ENCODE data around the gene RTN4R. TPM values are rescaled to one million over a fixed set of nuclear protein-coding genes. Genes with fewer than 3 reads are reported as not detected.

The RTN4R gene
- total RNA-seq, 4 donors from 2014 or later: 5.0 to 12.9 TPM; not detected in 2

DNA sequence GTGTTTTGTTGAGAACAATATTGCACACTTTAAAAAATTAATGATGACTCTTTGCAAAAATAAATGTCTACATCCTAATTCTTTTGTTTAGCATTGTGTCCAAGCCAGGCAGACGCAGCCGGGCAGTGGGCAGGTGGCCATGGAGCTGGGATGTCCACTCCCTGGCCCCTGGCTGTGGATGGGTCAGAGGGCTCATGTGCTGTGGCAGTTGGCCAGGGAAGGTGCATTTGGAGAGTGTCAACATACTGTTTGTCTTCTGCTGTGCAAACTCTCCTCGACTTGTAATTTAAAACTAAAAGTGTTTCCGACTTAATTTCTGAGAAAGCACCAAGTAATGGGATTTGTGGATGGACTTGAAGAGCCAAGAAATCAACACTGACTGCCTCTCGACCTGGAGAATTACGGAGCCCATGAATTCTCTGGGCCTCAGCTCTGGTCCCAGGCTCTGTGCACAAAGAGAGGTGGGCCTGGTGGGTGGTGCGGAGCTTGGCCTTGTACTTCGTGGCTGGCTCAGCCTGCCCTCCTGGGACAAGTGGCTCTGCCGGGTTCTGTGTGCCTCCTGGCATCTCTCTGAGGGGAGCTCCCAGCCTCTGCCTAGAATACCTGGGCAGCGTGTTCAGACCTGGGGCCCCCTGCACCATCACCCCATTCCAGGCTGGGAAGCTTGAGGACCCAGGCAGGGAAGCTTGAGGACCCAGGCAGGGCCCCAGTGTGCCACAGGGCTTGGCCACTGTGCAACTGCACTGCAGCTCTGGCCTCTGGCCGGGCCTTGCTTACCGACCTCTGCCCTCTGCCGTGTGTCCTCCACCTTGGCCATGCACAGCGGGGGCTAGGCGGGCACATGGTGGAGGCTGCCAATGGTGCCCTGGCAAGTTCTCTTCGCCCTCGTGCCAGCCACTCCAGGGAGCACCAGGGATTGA, 46.4 kb downstream of the RTN4R start:
- H3K36me3 ChIP-seq: no peaks in the 10 kb centered on the region
- no peaks in the 10 kb centered on the region for H3K27me3 ChIP-seq
- intact Hi-C loops (cut with DNase I; ENCODE audit: low total_unique reads): no loop called here
- H3K4me3 ChIP-seq: no peak overlapping the region
- DNase-seq: no peak
- H3K4me1 ChIP-seq: peaks cover 0 to 3% of the 10 kb centered on the region in 2 donors
- TF ChIP-seq, protein P1, sequence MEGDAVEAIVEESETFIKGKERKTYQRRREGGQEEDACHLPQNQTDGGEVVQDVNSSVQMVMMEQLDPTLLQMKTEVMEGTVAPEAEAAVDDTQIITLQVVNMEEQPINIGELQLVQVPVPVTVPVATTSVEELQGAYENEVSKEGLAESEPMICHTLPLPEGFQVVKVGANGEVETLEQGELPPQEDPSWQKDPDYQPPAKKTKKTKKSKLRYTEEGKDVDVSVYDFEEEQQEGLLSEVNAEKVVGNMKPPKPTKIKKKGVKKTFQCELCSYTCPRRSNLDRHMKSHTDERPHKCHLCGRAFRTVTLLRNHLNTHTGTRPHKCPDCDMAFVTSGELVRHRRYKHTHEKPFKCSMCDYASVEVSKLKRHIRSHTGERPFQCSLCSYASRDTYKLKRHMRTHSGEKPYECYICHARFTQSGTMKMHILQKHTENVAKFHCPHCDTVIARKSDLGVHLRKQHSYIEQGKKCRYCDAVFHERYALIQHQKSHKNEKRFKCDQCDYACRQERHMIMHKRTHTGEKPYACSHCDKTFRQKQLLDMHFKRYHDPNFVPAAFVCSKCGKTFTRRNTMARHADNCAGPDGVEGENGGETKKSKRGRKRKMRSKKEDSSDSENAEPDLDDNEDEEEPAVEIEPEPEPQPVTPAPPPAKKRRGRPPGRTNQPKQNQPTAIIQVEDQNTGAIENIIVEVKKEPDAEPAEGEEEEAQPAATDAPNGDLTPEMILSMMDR (IDR thresholded peaks at IDR 0.05): no peak
- no peak for TF ChIP-seq POLR2A (IDR thresholded peaks at IDR 0.05)
- no peak overlapping the region for H3K27ac ChIP-seq
- H3K9me3 ChIP-seq: no peaks in the 10 kb centered on the region

DNA sequence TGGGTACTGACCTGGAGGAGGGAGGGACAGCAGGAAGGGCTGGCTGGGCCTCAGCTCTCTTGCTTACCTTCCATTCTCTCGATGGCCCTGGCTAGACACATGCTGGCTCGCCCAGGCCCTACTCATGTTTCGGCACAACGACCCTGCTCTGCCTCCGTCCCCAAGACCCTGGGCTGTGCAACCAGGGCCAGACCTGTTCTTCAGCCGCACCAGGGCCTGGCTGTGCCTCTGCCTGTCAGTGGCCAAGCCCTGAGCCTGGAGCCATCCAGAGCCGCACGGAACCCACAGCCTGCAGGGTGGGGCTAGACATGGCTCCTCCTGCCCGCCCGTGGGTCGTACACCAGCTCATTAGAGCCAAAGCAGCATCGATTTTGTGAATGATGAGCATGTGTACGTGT, 47.5 kb downstream of the RTN4R start:
- no peaks in the 10 kb centered on the region for H3K27me3 ChIP-seq
- no peaks in the 10 kb centered on the region for H3K36me3 ChIP-seq
- TF ChIP-seq, protein P1 (IDR thresholded peaks at IDR 0.05): no peak
- TF ChIP-seq POLR2A (IDR thresholded peaks at IDR 0.05): no peak

DNA sequence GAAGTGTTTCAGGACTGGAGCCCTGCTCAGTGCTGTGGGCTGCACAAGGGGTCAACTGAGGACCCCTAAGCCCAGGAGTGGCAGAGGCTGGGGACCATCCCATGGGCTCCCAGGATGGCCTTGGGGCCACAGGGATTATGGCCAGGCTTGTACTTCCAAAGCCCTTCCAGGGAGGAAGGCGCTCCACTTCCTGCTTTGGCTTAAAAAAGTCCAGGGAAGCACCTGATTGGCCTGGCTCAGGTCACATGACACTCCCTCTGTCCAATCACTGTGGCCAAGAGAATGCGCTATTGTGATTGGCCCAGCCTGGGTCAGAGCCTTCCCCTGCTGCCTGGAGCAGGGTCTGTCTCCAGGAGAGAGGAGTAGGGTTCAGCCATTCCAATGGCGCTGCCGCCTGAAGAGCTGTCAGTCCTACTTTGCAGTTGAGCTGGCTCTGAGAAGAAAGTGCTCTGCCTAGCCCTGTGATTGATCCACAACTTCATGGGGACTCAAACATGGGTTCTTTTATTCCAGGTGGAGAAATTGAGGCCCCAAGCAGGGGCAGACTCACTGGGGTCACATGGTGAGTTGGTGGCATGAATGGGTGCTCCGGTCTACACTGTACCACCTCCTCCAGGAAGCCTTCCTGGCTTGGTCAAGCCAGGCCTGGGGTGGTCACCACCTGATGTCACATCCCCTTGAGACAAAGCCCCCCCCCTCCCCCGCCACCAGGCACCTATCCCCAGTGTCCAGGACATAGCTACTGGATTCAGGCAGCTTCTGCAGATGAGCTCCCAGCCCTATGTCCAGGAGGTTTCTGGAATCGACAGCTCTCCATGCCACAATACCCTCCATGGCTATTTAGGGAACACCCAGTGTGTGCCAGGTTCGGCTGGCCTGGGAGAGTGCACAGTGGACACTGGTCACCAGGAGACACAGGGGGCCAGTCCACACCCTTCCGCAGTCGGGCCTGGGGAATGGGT, 48.2 kb downstream of the RTN4R start:
- H3K9me3 ChIP-seq: no peaks in the 10 kb centered on the region
- H3K27ac ChIP-seq: no peak overlapping the region
- no peaks in the 10 kb centered on the region for H3K4me1 ChIP-seq
- intact Hi-C loops (cut with DNase I; ENCODE audit: low total_unique reads): no loop called here
- no peak overlapping the region for H3K4me3 ChIP-seq
- TF ChIP-seq, protein P1 (IDR thresholded peaks at IDR 0.05): no peak
- no peak for TF ChIP-seq POLR2A (IDR thresholded peaks at IDR 0.05)
- H3K36me3 ChIP-seq: no peaks in the 10 kb centered on the region
- no peaks in the 10 kb centered on the region for H3K27me3 ChIP-seq
- DNase-seq: no peak

More for the DNA sequence above, 47.5 kb downstream of the RTN4R start:
- no peak overlapping the region for H3K4me3 ChIP-seq
- intact Hi-C loops (cut with DNase I; ENCODE audit: low total_unique reads): no loop called here
- H3K27ac ChIP-seq: no peak overlapping the region
- no peak for DNase-seq
- no peaks in the 10 kb centered on the region for H3K9me3 ChIP-seq
- no peaks in the 10 kb centered on the region for H3K4me1 ChIP-seq

DNA sequence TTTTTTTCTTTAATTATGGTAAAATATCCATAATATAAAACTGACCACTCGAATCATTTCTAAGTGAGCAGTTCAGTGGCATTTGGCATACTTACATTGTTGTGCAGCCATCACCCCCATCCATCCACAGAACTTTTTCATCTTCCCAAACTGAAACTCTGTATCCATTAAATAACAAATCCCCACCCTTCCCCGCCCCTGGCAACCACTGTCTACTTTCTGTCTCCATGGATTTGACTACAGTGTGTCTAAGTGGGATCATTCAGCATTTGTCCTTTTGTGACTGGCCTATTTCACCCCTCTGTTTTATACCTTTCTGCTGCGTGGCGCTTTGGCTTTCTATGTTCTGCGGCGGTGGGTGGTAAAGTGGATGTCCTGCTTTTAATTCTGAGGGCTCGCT, 49.1 kb downstream of the RTN4R start:
- Histone ChIP-seq H3K9me3 (no peaks in the 10 kb centered on the region), H3K36me3 (no peaks in the 10 kb centered on the region), H3K4me3 (no peak overlapping the region), H3K4me1 (no peaks in the 10 kb centered on the region), H3K27ac (no peak overlapping the region), H3K27me3 (no peaks in the 10 kb centered on the region)
- no peak for TF ChIP-seq POLR2A (IDR thresholded peaks at IDR 0.05)
- TF ChIP-seq, protein P1 (IDR thresholded peaks at IDR 0.05): no peak
- intact Hi-C loops (cut with DNase I; ENCODE audit: low total_unique reads): no loop called here
- DNase-seq: no peak

All from uterus (tissue), 4 donors.